Epithelial cell of esophagus (primary cell): ENCODE measurements around the gene WDR47.

Experiments
- DNase-seq: peaks from one replicate; pipeline ENCODE4 v3.0.0; 2010; ENCODE audit warnings: low read depth
- H3K4me3 ChIP-seq: 2 replicates; pipeline ENCODE4 v1.5.1; 2011; ENCODE audit warnings: mild to moderate bottlenecking, low read length, control low read depth
- TF ChIP-seq, protein P1 (sequence below): IDR thresholded peaks from 2 replicates; pipeline ENCODE4 v1.5.1; 2011; ENCODE audit warnings: low read depth, mild to moderate bottlenecking, low read length, control low read depth, inconsistent platforms; ENCODE audit not compliant: insufficient read depth; ENCODE audit errors: missing control alignments

The WDR47 gene

DNA sequence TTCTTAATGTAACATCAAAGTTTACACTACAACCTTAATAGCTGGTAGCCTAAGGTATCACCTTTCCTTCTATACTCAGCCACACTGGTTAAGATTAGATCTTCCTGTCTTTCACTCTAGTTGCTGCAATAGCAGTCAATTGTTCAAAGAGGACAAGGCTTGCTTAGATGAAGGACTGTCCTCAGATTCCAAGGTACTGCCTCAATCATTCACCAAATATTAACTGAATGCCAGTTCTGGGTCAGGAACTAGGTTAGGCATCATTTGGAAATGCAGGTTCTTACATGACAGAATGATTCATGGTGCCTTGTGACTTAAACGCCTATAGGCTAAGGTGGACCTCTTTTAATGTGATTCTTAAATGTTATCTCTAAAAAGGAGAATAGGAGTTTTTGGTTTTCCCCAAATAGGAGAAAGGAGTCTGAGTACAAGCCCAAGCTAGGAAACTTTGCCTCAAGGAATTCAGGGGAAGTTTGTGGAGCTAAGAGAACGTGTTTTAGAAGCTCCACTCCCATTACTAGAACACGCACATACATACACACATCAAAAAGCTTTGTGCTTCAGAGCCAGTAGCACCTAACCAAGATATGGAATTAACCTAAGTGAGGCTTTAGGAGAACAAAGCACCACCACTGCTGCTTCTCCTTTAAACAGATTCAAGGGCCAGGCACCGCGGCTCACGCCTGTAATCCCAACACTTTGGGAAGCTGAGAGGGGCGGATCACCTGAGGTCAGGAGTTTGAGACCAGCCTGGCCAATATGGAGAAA lies 8.5 kb upstream of the WDR47 start:
- no peak overlapping the region for H3K4me3 ChIP-seq
- TF ChIP-seq, protein P1, sequence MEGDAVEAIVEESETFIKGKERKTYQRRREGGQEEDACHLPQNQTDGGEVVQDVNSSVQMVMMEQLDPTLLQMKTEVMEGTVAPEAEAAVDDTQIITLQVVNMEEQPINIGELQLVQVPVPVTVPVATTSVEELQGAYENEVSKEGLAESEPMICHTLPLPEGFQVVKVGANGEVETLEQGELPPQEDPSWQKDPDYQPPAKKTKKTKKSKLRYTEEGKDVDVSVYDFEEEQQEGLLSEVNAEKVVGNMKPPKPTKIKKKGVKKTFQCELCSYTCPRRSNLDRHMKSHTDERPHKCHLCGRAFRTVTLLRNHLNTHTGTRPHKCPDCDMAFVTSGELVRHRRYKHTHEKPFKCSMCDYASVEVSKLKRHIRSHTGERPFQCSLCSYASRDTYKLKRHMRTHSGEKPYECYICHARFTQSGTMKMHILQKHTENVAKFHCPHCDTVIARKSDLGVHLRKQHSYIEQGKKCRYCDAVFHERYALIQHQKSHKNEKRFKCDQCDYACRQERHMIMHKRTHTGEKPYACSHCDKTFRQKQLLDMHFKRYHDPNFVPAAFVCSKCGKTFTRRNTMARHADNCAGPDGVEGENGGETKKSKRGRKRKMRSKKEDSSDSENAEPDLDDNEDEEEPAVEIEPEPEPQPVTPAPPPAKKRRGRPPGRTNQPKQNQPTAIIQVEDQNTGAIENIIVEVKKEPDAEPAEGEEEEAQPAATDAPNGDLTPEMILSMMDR, result no peak
- DNase-seq, result peak; percentile 90

DNA sequence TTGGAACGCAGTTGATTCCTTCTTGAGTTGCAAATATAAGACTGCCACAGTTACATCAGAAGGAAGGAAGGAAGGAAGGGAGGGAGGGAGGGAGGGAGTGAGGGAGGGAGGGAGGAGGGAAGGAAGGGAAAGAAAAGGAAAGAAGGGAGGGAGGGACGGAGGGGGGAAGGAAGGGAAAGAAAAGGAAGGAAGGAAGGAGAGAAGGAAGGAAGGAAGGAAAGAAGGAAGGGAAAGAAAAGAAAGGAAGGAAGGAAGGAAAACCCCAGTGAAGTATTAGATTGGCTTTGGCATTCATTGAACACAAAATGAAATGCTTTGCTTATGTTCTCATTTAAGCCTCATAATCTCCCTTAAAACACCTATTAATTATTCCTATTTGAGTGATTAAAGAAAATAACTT lies 6.4 kb upstream of the WDR47 start:
- no peak for DNase-seq
- TF ChIP-seq, protein P1, result no peak
- no peak overlapping the region for H3K4me3 ChIP-seq

DNA sequence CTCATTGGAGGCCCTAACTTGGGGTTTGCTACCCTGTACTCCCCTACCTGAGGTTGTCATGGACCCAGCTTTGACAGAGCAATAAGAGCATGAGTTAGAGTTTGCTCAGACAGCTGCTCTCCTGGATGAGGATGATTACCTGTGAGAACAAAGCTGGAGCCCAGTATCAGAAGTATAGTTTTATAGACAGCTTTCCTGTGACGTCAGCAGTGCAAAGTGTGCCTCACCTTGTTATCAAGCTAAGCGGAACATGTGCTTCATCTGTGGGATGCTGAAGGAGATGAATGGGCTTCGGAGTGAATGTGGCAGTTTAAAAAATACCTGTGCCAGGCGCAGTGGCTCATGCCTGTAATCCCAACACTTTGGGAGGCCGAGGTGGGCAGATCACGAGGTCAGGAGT lies 5.4 kb upstream of the WDR47 start:
- TF ChIP-seq, protein P1, result no peak
- DNase-seq, result no peak
- H3K4me3 ChIP-seq, result no peak overlapping the region

DNA sequence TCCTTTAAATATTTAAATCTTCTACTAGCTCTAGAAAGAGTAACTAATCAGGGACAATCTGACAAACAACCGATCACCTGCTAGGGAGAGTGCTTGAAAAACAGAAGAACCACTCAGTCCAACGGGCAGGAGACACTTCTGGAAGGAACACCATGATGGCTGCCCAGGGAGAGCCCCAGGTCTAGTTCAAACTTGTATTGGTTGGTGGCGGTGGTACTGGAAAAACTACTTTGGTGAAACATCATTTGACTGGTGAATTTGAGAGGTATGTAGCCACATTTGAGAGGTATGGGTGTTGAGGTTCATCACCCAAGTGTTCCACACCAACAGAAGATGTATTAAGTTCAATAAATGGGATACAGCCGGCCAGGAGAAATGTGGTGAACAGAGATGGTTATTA lies 4.8 kb upstream of the WDR47 start:
- TF ChIP-seq, protein P1, result no peak

DNA sequence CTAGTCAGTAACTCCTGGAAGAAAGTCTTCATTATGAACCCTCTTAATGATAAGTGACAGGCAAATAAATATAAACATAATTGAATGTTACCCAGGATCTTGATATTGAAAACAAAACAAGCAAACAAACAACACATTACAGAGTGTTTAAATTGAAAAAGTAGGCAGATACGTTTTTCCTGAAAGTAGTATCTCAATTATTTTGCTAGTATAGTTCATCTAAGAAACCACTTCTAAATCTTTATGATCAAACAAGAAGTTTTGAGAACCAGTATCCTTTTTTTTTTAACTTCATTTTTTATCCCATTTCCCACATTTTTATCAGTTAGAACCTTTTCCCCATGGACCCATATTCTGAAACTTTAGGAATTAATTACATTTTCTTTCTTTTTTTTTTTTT lies 3.7 kb upstream of the WDR47 start:
- H3K4me3 ChIP-seq, result no peak overlapping the region
- TF ChIP-seq, protein P1, result no peak
- no peak for DNase-seq

More for the DNA sequence above, 4.8 kb upstream of the WDR47 start:
- no peak overlapping the region for H3K4me3 ChIP-seq
- DNase-seq, result peak; percentile 71

DNA sequence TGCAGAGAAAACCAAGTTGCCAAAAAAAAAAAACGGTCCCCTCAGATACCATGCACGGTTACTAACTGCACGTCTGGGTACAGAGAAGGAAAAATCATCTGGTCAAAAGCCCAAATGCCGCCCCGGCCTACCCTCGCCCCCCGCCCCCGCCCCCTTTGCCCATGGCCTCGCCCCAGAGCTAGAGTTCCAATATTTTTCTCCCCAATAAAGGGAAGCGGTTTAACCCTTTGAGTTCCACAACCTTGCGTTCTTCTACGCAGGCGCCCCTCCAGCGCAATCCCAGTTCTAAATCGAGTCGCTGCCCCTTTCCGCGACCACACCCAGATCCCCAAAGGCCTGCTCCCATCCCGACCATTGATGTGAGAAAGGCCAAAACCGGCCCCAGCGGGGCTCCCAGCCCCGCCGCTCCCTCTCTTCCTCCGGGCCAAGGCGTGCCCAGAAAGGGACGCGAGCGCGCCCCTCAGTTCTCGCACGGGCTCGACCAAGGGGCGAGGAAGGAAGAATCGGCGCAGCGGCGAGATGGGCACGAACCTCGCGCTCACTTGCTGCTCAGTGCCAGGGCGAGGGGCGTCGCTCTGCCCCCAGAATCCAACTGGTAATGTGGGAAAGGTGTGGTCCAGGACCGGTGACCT lies 797 bp downstream of the WDR47 start:
- peak; percentile 16 for DNase-seq

More for the DNA sequence above, 797 bp downstream of the WDR47 start:
- H3K4me3 ChIP-seq, result peak overlapping the region; percentile 89
- TF ChIP-seq, protein P1, result no peak
